ENCODE results near the gene NRF1. TPM values are rescaled to one million over a fixed set of nuclear protein-coding genes. Genes with fewer than 3 reads are reported as not detected.

Gene NRF1
- polyA plus RNA-seq, 4 donors, result 7.6 to 15.6 (median 9.3) TPM

- no peaks in the 10 kb centered on the region for H3K36me3 ChIP-seq (ENCODE audit: control insufficient read depth in 3 of 3, insufficient read depth in 2 of 3, low read depth in 1 of 3, low read length in 3 of 3)
- DNase-seq (no peak), FAIRE-seq (no peak)
- peaks cover 2 to 25% (median 13%) of the 10 kb centered on the region in 3 donors for H3K4me1 ChIP-seq (ENCODE audit: control insufficient read depth in 3 of 3, insufficient read depth in 2 of 3, low read depth in 1 of 3, low read length in 2 of 3)
- H3K4me3 ChIP-seq (ENCODE audit: low read depth in 1 of 3, low read length in 3 of 3), result no peak overlapping the region
- H3K27me3 ChIP-seq (ENCODE audit: control insufficient read depth in 3 of 3, insufficient read depth in 3 of 3, low read length in 3 of 3), result peaks cover 8 to 59% (median 32%) of the 10 kb centered on the region in 3 donors
- 49 to 81% (median 77%) methylated on average over 19 of the region's 19 CpGs for WGBS, 3 donors
- no peak overlapping the region for H3K27ac ChIP-seq (ENCODE audit: low read depth in 1 of 3, low read length in 2 of 3)
- no peaks in the 10 kb centered on the region for H3K9me3 ChIP-seq (ENCODE audit: control insufficient read depth in 2 of 2, insufficient read depth in 1 of 2, low read depth in 1 of 2, low read length in 1 of 2)
Measured at GRCh38 chr7:129777195-129777844, 165.8 kb downstream of the NRF1 start.

- Histone ChIP-seq H3K27me3 (ENCODE audit: control insufficient read depth in 3 of 3, insufficient read depth in 3 of 3, low read length in 3 of 3) (peaks cover 10 to 66% (median 39%) of the 10 kb centered on the region in 3 donors), H3K4me1 (ENCODE audit: control insufficient read depth in 3 of 3, insufficient read depth in 2 of 3, low read depth in 1 of 3, low read length in 2 of 3) (peaks cover 2 to 29% (median 13%) of the 10 kb centered on the region in 3 donors), H3K27ac (ENCODE audit: low read depth in 1 of 3, low read length in 2 of 3) (no peak overlapping the region), H3K9me3 (ENCODE audit: control insufficient read depth in 2 of 2, insufficient read depth in 1 of 2, low read depth in 1 of 2, low read length in 1 of 2) (no peaks in the 10 kb centered on the region), H3K36me3 (ENCODE audit: control insufficient read depth in 3 of 3, insufficient read depth in 2 of 3, low read depth in 1 of 3, low read length in 3 of 3) (no peaks in the 10 kb centered on the region), H3K4me3 (ENCODE audit: low read depth in 1 of 3, low read length in 3 of 3) (peak overlapping the region in 2 of 3 donors; percentile 7 to 58)
- no peak for FAIRE-seq
- WGBS, 3 donors, result 20 to 39% (median 38%) methylated on average over 45 of the region's 45 CpGs
- DNase-seq, result peak in 1 of 2 donors; percentile 7
Measured at GRCh38 chr7:129777993-129778769, 166.7 kb downstream of the NRF1 start.

GRCh38 chr7:129778770-129779601 is 167.5 kb downstream of the NRF1 start:
- FAIRE-seq, result no peak
- Histone ChIP-seq H3K9me3 (ENCODE audit: control insufficient read depth in 2 of 2, insufficient read depth in 1 of 2, low read depth in 1 of 2, low read length in 1 of 2) (no peaks in the 10 kb centered on the region), H3K27ac (ENCODE audit: low read depth in 1 of 3, low read length in 2 of 3) (no peak overlapping the region), H3K4me3 (ENCODE audit: low read depth in 1 of 3, low read length in 3 of 3) (peak overlapping the region; percentile 7 to 58 (median 55)), H3K27me3 (ENCODE audit: control insufficient read depth in 3 of 3, insufficient read depth in 3 of 3, low read length in 3 of 3) (peaks cover 10 to 74% (median 46%) of the 10 kb centered on the region in 3 donors), H3K36me3 (ENCODE audit: control insufficient read depth in 3 of 3, insufficient read depth in 2 of 3, low read depth in 1 of 3, low read length in 3 of 3) (no peaks in the 10 kb centered on the region), H3K4me1 (ENCODE audit: control insufficient read depth in 3 of 3, insufficient read depth in 2 of 3, low read depth in 1 of 3, low read length in 2 of 3) (peaks cover 2 to 29% (median 13%) of the 10 kb centered on the region in 3 donors)
- DNase-seq, result peak; percentile 12 to 42
- 1 to 3% (median 1%) methylated on average over 61 to 84 of the region's 84 CpGs for WGBS, 3 donors

- DNase-seq, result peak; percentile 51 to 83
- Histone ChIP-seq H3K9me3 (ENCODE audit: control insufficient read depth in 2 of 2, insufficient read depth in 1 of 2, low read depth in 1 of 2, low read length in 1 of 2) (no peaks in the 10 kb centered on the region), H3K36me3 (ENCODE audit: control insufficient read depth in 3 of 3, insufficient read depth in 2 of 3, low read depth in 1 of 3, low read length in 3 of 3) (no peaks in the 10 kb centered on the region), H3K4me3 (ENCODE audit: low read depth in 1 of 3, low read length in 3 of 3) (peak overlapping the region; percentile 18 to 58 (median 55)), H3K27me3 (ENCODE audit: control insufficient read depth in 3 of 3, insufficient read depth in 3 of 3, low read length in 3 of 3) (peaks cover 10 to 78% (median 54%) of the 10 kb centered on the region in 3 donors), H3K27ac (ENCODE audit: low read depth in 1 of 3, low read length in 2 of 3) (no peak overlapping the region), H3K4me1 (ENCODE audit: control insufficient read depth in 3 of 3, insufficient read depth in 2 of 3, low read depth in 1 of 3, low read length in 2 of 3) (peaks cover 2 to 34% (median 13%) of the 10 kb centered on the region in 3 donors)
- FAIRE-seq, result no peak
- WGBS, 3 donors, result 1% methylated on average over 45 to 76 of the region's 76 CpGs
Measured at GRCh38 chr7:129779602-129780256, 168.2 kb downstream of the NRF1 start.

- WGBS, 3 donors, result 1% methylated on average over 38 to 64 of the region's 64 CpGs
- H3K4me3 ChIP-seq (ENCODE audit: low read depth in 1 of 3, low read length in 3 of 3), result peak overlapping the region; percentile 39 to 58 (median 55)
Measured at GRCh38 chr7:129780257-129780973, 168.9 kb downstream of the NRF1 start.

GRCh38 chr7:129780974-129781927 is 169.7 kb downstream of the NRF1 start:
- peak in 1 of 2 donors; percentile 39 for DNase-seq
- H3K4me3 ChIP-seq (ENCODE audit: low read depth in 1 of 3, low read length in 3 of 3), result peak overlapping the region in 2 of 3 donors; percentile 39 to 58
- H3K4me1 ChIP-seq (ENCODE audit: control insufficient read depth in 3 of 3, insufficient read depth in 2 of 3, low read depth in 1 of 3, low read length in 2 of 3), result peaks cover 2 to 47% (median 13%) of the 10 kb centered on the region in 3 donors

More at GRCh38 chr7:129780257-129780973, 168.9 kb downstream of the NRF1 start:
- Histone ChIP-seq H3K36me3 (ENCODE audit: control insufficient read depth in 3 of 3, insufficient read depth in 2 of 3, low read depth in 1 of 3, low read length in 3 of 3) (no peaks in the 10 kb centered on the region), H3K27me3 (ENCODE audit: control insufficient read depth in 3 of 3, insufficient read depth in 3 of 3, low read length in 3 of 3) (peaks cover 10 to 85% (median 52%) of the 10 kb centered on the region in 3 donors), H3K4me1 (ENCODE audit: control insufficient read depth in 3 of 3, insufficient read depth in 2 of 3, low read depth in 1 of 3, low read length in 2 of 3) (peaks cover 2 to 40% (median 13%) of the 10 kb centered on the region in 3 donors), H3K9me3 (ENCODE audit: control insufficient read depth in 2 of 2, insufficient read depth in 1 of 2, low read depth in 1 of 2, low read length in 1 of 2) (no peaks in the 10 kb centered on the region), H3K27ac (ENCODE audit: low read depth in 1 of 3, low read length in 2 of 3) (no peak overlapping the region)
- DNase-seq (peak in 1 of 2 donors; percentile 82), FAIRE-seq (no peak)

More at GRCh38 chr7:129780974-129781927, 169.7 kb downstream of the NRF1 start:
- no peaks in the 10 kb centered on the region for H3K36me3 ChIP-seq (ENCODE audit: control insufficient read depth in 3 of 3, insufficient read depth in 2 of 3, low read depth in 1 of 3, low read length in 3 of 3)
- H3K9me3 ChIP-seq (ENCODE audit: control insufficient read depth in 2 of 2, insufficient read depth in 1 of 2, low read depth in 1 of 2, low read length in 1 of 2), result no peaks in the 10 kb centered on the region
- peaks cover 10 to 89% (median 59%) of the 10 kb centered on the region in 3 donors for H3K27me3 ChIP-seq (ENCODE audit: control insufficient read depth in 3 of 3, insufficient read depth in 3 of 3, low read length in 3 of 3)
- WGBS, 3 donors, result 2 to 3% (median 3%) methylated on average over 42 to 55 of the region's 55 CpGs
- no peak overlapping the region for H3K27ac ChIP-seq (ENCODE audit: low read depth in 1 of 3, low read length in 2 of 3)
- no peak for FAIRE-seq
